Activated effector memory CD4-positive, alpha-beta T cell treated with anti-CD3 and anti-CD28 coated beads, Interleukin-2, amount 50 U/mL, for 16 hours (primary cell): Measurements from ENCODE around the gene DIAPH2.

Source experiments
- DNase-seq: peaks from one replicate; pipeline ENCODE4 v3.0.0-alpha.2; 2020

Gene DIAPH2

DNA sequence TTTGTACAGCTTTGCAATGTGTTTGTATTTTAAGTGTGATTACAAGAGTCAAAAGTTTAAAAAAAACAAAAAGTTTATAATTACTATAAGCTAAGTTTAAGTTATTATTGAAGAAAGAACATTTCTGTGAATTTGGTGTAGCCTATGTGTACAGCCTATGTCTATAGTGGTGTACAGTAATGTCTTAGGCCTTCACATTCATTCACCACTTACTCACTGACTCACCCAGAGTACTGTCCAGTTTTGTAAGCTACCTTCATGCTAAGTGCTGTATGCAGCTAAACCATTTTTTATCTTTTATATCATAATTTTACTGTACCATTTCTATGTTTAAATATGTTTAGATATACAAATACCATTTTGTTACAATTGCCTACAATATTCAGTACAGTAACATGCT is 381.3 kb downstream of the DIAPH2 start:
- DNase-seq: no peak

DNA sequence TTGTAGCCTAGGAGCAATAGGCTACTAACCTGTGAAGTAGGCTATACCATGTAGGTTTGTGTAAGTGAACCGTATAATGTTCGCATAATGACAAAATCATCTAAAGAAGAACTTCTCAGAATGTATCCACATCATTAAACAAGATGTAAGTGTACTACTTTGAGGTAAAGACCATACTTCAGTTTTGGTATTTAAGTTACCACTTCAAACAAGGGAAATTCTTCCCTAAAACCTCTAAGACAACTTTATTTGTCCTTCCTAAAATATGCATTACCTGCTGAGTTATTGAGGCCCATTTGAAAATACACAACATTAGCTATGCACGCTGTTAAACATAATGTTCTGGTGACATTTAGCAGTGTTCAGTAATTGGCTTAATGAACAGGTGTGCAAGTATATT is 381.7 kb downstream of the DIAPH2 start:
- no peak for DNase-seq

DNA sequence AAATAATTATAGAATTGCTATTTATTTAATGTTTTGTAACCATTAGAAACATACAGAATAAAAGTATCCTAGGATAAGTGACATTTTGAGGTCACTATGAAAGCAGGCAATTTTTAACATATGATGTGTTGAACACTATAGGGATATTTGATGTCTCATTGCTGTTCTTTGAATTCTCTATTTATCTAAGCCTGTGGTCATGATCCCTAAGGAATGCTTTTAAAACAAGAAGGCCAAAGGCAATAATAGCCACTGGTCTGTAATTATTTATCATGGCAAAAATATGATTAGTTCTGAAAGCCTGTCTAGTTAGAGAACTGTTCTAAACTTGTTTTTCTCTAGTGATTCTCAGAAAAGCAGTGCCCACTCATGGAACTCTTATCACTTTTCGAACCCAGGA is 385.7 kb downstream of the DIAPH2 start:
- no peak for DNase-seq

DNA sequence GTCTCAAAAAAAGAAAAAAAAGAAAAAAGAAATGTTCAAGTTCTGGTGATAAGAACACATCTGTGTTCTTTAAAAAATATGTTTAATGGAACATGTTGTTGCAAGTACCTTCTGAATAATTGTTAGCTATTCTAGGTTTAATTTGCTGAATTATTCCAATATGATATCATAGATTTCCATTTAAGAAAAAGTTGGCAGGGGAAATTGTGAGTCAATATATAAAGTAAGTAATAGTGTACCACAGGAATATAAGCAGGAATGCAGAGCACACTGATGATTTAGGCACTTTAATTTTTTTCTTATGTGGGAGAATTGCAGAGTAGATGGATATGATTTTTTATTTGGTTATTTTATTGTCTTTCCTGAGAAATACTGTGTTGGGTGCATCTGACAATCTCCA is 389.8 kb downstream of the DIAPH2 start:
- no peak for DNase-seq

DNA sequence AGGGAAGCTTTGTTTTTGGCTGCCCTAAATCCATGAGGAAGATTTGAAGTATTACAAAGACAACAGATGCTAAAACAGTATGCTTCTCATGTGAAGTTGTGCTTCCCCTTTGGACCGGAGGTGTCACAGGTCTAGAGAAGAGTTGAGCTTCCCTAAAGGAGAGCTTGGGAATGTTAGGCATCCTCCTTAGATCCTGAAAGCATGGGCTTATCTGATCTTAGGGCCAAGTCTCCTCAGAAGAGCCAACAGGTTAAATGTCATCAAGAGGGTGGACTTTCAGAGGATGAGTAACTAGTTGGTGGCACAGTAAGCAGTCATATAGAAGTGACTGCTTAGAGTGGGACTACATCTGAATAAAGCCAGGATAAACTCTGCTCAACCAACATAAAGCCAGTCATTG is 404.5 kb downstream of the DIAPH2 start:
- DNase-seq: no peak

DNA sequence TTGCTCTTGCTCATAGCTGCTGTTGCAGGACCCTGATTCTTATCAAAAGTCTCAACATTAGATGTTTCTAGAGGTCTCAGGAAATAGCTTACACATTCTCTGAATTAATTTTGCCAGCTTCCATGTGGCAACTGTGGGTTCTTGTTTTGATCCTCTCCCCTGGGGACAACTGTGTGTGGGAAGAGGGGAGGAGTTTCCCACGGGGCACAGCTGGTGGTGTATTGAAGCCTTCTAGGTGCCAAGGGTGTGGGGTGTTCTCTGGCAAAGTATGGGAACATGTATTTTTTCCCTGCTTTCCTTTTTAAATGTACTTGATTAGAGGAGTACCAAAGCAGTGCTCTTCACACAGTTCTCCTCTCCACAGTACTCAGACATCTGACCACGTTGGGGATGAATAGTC is 411.7 kb downstream of the DIAPH2 start:
- no peak for DNase-seq

DNA sequence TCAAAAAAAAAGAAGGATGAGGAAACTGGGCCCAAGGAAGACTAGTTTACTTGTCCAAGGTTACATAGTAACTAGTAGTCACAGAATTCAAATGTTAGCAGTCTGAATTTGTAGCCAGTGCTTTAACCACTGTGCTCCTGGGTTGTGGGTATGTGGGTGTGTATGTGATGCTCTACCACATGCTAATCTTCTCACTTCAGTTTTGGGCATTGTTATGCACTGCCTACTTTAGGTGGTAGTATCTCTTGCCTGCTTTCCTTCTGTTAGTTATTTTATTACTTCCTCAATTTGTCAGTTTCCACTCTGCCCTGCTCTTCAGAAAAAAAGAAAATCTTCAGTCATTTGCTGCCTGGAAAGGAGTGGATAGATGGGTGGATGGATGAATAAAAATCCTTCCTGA is 418.3 kb downstream of the DIAPH2 start:
- DNase-seq: no peak

DNA sequence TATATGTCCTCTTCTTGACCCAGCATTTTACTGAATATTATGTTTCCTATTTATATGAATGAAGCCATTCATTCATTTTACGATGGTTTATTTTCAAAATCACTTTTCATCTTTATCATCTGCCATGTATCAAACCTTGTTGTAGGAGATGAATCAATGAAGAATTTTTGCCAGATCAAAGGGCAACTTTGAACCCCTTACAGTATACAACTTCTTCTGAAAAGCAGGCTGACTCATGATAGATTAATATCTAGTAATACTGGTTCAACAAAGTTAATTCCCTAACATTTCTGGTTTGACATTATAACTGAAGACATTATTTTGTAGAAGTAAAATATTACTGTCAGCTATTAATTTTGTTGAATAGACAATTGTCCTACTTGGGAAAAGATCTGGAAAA is 425.1 kb downstream of the DIAPH2 start:
- DNase-seq: no peak

DNA sequence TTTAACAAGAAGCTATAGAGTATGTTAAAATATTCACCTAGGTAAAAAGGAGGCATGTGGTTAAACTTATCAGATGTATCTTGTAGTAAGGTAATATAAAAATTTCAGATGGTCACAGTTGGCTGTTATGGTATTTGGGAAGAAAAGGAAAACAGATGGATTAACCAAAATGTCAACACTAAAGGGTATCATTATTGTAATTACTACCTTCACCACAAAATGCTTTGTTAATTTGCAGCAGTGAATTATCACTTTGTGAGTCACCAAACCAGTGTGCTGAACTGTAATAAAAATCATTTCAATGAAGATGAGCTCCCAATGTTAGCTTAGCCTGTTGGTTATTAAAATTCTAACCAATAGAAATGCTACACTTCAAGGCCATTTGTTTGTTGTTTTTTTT is 432.9 kb downstream of the DIAPH2 start:
- no peak for DNase-seq

DNA sequence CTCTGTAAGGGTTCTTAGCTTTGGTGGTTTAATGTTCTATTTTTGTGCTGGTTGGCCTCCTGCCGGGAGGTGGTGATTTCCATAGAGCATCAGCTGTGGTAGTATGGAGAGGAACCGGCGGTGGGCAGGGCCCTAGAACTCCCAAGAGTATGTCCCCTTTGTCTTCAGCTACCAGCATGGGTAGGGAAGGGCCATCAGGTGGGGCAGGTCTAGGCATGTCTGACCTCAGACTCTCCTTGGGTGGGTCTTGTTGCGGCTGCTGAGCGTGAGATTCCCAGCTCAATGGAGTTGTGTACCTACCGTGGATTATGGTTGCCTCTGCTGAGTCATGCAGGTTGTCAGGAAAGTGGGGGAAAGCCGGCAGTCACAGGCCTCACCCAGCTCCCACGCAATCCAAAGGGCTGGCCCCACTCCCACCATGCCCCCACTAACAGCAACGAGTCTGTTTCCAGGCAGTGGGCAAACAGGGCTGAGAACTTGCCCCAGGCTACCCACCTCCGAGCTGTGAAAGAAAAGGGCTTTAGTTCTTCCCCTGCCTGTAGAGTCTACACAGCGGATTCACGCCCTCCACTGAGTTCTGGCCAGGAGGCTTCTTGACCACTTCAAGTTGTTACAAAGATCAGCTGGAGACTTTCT is 434.9 kb downstream of the DIAPH2 start:
- DNase-seq: no peak

DNA sequence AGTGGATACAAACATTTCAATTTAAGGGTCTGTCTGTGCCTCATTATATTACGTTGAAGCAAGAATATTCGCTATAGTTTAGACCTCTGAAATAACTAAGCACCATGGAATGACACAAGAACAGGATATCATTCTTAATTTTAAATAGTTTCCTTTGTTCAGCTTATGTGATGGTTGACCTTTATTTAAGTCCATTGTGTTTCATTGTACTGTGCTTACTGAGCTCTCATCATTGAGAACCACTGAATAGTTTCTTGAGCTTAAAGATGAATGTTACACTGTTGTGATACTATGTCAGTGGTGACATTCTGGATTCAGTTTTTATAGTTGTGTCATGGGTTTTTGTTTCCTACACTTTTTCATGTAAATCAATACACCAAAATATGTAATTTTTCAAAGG is 438.4 kb downstream of the DIAPH2 start:
- DNase-seq: no peak

DNA sequence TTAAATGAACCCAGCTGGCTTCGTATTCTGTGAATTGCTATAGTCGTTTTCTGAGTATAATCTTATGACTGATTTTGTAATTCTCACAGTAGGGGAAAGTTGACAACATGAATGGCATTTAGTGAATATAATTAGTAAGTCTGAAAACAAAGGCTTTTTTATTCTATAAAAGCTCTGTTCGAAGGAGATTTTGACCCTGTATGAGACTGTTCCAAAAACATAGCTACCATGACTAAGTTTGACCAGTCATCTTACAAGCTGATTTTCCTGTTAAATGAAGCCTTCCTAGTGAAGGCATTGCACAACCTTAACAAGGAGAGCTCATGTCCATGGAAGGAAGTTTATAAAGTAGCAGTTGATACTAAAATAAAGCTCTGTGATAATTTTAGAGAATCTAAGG is 441.4 kb downstream of the DIAPH2 start:
- DNase-seq: no peak

DNA sequence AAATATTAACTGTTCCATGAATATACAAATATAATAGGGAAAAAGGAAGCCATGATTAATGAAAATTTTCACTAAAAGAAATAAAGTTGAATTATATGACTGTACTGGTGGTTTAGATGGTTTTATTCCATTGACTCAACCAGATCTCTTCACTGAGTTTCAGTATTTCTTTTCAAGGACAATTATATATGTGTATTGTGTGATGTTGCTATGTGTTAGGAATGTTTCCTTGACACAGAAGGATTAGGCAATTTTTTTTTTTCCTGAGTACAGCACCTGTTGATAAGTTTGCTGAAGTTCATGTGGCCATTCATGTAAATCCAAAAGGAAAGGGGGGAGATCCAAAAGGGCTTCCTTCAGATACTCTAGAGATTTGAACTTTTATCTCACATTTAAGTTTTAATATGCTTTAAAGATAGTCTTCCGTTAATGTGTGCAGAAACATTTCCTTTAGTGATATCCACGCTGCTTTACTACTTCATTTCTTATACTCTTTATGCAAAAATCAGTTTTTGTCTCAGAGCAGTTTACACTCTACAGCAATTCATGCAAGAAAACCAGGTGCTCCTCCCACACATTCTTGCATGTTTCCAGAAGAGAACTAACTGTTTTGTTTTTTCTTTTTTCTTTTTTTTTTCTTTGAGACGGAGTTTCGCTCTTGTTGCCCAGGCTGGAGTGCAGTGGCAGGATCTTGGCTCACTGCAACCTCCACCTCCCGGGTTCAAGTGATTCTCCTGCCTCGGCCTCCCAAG is 448.2 kb downstream of the DIAPH2 start:
- DNase-seq: no peak

DNA sequence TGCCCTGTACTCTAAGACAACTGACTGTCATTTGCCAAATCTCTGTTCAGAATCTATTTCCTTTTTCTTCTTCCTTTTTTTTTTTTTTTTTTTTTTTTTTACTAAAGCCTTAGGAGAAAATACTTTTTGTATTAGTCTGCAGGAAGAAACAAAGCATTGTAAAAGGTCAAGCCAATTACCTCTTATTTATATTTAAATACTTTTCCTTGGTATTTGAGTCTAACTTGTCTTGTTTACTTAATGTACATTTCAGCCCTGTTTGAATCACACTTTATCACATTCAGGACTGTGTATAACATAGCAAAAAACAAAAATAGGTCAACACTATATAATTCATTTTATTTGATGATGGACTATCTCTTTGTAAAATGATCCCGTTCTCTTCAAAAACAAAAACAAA is 461.3 kb downstream of the DIAPH2 start:
- no peak for DNase-seq

DNA sequence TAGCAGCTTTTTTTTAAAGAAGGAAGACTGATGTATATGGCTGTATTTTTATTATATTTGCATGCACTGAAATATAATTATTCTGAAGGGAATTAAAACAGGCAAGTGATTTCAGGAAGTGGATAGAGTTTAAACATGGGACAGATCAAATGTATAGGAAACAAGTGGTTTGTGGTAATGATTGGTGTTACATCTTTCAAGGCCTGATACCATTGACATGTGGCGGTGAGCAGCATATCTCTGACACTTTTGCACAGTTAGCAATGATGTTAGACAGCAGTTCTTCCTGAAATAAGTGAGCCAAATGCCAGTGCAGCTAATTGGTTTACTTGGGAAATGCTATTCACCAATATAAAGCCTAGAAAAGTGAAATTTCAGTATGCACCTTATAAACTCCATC is 471.2 kb downstream of the DIAPH2 start:
- DNase-seq: no peak

DNA sequence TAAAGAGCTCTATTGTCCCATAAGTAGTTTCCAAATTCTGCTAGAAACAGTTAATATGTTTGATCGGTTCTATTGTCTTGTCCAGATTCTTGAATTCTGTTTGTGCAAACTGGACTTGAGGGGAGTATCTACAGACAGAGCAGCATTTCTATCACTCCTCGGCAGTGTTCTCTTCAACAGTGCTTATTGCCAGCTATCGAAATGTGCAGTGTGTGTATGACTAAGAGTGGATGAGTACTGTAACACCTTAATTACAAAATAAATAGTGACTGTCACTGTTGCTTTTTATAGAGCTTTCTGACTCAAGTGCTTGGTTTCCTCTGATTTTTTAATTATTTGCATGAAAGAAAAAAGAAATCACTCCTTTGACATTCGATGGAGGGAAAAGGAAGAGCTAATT is 473.6 kb downstream of the DIAPH2 start:
- no peak for DNase-seq

DNA sequence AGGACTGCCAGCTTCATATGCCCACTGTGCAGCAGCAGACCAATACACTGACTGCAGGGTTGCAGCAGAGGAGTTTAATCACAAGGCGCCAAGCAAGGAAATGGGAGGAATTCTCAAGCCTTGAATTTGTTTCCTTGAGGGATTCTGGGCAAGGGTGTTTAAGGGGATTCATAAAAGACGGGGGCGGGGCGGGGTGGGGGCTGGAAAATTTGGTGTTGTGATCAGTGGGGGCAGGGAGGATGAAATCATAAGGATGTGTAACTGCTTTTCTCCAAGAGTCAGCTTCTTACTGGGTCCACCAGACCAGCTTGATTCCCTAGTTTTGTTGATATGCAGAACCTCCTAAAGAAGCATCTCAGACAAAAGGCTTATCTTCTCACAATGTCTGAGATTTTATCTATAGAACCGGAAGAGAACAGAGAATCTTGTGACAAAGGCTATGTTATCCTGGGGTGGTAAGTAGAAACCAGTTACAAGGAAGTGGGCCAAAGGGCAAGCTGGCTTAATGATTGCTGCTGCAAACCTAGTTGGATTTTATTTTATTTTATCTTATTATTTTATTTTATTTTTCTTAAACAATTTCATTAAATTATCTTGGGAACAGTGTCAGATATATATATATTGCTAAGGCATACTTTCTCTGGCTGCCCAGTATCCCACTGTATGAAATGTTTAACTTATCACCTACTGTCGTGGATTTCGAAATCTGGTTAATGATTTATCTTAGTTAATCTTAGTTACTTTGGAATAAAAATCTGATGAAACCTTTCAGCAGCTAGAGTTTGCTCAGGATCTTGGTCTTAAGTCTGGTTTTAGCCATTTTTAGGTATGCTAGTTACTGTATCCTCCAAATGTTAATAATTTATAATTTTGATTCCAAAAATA is 475.5 kb downstream of the DIAPH2 start:
- DNase-seq: no peak

DNA sequence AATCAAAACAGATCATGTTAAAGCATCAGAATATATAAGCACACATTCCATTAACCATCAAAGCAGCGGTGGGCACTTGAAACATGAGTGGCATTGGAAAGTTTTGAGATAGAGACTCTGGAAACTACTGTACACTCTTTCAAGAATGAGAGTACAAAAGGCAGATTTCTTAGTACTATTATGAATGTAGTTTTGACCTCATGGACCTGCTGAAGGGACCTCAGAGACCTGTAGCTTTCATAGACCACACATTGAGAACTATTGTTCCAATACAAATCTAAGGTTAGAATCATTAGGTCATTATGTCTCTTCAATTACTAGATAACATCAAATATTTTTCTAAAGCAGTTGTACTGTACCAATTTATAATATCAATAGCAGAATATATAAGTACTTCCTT is 482.7 kb downstream of the DIAPH2 start:
- DNase-seq: no peak

DNA sequence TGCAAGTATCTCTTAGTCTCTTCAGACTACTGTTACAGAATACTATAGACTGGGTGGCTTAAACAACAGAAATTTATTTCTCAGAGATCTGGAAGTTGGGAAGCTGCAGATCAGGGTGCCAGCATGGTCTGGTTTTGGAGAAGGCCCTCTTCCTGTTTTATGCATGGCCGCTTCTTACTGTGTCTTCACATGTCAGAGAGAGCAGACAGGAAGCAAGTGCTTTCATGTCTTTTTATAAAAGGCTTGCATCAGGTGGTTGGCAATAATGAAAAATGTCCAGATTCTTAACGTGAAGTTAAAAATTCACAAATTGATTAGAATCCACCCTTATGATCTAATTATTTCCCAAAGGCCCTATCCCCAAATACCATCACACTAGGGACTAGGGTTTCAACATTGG is 484.0 kb downstream of the DIAPH2 start:
- DNase-seq: no peak

DNA sequence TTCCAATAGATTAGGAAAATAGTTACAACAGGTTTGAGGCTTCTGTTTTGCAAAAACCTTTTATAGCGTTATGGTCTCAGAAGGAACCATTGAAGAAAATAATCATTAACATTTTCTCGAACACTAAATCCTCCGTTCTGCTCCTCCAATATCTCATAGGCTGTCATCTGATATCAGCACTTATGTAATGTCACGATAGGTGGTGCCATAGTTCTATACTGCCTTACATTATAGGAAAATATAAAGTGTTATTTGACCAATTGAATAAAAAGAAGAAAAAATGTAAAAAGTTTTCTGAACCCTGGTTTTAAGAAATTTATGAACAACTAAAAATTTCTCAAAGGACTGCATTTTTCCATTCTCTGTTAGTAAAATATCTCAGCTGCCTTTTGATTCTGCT is 490.5 kb downstream of the DIAPH2 start:
- no peak for DNase-seq

DNA sequence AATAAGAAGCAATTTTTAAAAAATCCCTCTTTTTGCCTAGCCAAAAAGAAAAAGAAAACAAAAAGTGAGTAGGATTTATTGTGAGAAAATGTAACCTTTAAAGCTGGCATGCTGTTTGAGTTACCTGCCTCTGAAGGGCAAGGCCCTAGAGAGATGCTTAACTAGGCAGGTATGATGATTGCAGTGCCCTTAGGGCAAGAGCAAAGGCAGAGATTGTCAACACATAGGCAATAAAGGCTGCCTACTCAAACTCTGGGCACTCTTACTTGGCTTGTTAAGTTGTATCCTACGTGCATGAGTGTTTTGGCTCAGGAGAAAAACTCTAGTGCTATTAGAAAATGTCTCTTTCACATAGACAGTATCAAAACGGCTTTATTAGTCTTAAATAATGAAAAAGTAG is 505.0 kb downstream of the DIAPH2 start:
- DNase-seq: no peak

DNA sequence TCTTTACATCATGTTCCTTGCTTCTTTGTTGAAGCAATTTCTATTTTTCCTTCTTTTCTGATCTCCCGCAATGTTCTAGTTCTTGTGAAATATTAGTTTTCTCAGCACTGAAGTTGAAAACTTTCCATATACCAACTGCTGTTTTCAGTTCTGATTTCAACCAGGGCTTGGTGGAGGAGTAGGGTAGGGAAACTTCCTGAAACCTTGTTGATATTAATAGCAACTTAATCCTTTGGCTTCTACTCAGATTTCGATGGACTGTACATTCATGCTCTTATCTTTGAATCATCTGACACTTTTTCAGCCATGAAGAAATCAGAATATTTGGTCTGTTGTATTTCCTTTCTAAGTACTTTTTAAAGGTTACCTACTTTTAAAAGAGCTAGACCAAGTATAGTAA is 514.9 kb downstream of the DIAPH2 start:
- no peak for DNase-seq

DNA sequence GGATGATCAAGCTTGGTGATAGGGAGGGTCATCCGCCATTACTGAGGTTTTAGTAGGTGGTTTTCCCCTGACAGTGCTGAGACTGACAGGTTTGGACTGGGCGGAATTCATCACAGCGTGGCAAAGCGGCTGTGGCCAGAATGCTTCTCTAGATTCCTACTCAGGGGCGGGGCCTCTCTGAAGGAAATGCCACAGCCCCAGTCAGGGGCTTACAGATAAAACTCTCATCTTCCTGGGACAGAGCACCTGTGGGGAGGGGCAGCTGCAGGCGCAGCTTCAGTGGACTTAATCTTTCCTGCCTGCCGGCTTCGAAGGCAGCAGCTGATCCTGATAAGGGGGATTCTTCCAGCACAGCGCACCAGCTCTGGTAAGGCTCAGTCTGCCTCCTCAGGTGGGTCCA is 515.8 kb downstream of the DIAPH2 start:
- no peak for DNase-seq

DNA sequence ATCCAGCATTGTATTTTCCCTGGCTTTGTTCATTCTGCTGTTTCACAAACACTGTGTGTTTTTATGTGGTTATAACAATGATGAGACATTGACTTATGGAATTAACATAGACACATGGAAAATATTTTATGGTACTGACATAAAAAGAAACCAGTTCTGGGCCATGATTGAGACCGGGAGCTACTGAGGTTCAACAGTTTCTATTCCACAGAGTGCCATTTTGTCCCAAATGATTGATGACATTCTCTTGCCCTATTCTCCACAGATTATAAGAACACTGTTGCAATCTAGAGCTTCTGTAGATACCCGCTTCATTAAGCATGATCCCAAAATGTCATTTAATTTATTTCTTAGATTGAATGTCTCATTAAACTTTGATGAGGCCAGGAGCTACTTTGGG is 525.9 kb downstream of the DIAPH2 start:
- DNase-seq: no peak
